Urinary bladder (tissue), 4 donors: ENCODE data around the gene CELA1. TPM values are rescaled to one million over a fixed set of nuclear protein-coding genes. Genes with fewer than 3 reads are reported as not detected.
"Not testable (repeated sequence)": the region's sequence is repeated elsewhere in the genome, so short reads cannot be mapped to it uniquely, and the experiment has no call there.

Experiments
- DNase-seq: peaks from one replicate; pipeline ENCODE4 v3.0.0-alpha.2; 2015; ENCODE audit errors: extremely low spot score
- H3K27ac ChIP-seq: one replicate; pipeline ENCODE4 v1.5.1; 2013; ENCODE audit warnings: low read depth, mild to moderate bottlenecking, moderate library complexity
- H3K36me3 ChIP-seq: one replicate; pipeline ENCODE4 v1.6.1; 2013; ENCODE audit warnings: mild to moderate bottlenecking, moderate library complexity; ENCODE audit not compliant: insufficient read depth
- H3K4me1 ChIP-seq: one replicate; pipeline ENCODE4 v1.6.1; 2013; ENCODE audit warnings: mild to moderate bottlenecking, moderate library complexity; ENCODE audit not compliant: insufficient read depth
- H3K4me3 ChIP-seq: one replicate; pipeline ENCODE4 v1.5.1; 2013; ENCODE audit warnings: low read depth, low read length
- WGBS: extraction: QIAGEN DNeasy Blood & Tissue Kit; methylation state at CpG from one replicate; pipeline ENCODE4 v1.1.7; 2013; 5-methylcytosine and 5-hydroxymethylcytosine counted together
- polyA plus RNA-seq: library from polyadenylated mRNA; stranded (reverse); fragments of 200-250 nt; gene quantifications from one replicate; pipeline ENCODE4 v1.2.3, GENCODE V29; 2013
- total RNA-seq: library from RNA; depleted of rRNA; stranded (reverse); fragments of >200 nt; gene quantifications from one replicate; pipeline ENCODE4 v1.2.3, GENCODE V29; 2014
- donor health status: healthy with polysubstance abuse.
- donor health status: healthy.

Gene CELA1
- total and polyA plus RNA-seq, 2 donors, result not detected

- 78% methylated on average over 7 of the region's 7 CpGs for WGBS
- DNase-seq, result no peak
- Histone ChIP-seq H3K4me1 (no peaks in the 10 kb centered on the region), H3K4me3 (no peak overlapping the region), H3K36me3 (no peaks in the 10 kb centered on the region), H3K27ac (no peak overlapping the region)
Measured at GRCh38 chr12:51345681-51346080, 798 bp downstream of the CELA1 start.

DNA sequence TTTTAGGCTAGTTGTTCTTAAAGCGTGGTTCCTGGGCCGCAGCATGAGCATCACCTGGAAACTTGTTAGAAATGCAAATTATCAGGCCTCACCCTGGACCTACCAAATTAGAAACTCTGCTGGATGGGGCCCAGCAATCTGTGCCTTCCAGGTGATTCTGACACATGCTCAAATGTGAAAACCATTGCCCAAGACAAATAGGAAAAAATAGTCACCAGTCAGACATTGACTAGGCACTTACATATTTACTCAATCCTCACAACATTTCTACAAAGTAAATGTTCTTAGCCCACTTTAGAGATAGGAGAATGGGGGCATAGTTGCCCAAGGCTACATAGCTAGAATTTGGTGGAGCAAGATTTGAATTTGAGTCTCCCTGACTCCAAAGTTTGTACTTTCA is 3.3 kb downstream of the CELA1 start:
- WGBS, result 94% methylated on average over 2 of the region's 2 CpGs
- H3K4me3 ChIP-seq, result no peak overlapping the region
- no peaks in the 10 kb centered on the region for H3K36me3 ChIP-seq
- H3K27ac ChIP-seq, result no peak overlapping the region
- no peak for DNase-seq
- no peaks in the 10 kb centered on the region for H3K4me1 ChIP-seq

DNA sequence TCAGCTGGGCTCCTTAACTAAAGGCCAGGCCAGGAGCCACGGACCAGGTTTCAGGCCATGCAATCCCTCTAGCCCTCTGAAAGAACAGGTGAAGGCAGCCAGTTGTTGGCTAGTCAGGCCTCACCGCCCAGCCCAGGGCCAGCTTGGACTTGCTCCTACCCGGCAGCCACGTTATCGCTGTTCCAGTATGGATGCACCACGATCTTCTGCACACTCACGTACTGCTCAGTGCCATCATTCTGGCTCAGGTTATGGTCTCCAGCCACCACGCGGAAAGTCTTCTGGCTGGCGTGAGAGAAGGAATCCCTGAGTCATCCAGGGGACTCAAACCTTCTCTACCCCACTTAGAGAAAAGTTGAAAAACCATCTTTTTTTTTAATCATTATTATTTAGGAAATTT is 4.1 kb downstream of the CELA1 start:
- Histone ChIP-seq H3K4me3 (no peak overlapping the region), H3K36me3 (no peaks in the 10 kb centered on the region), H3K4me1 (no peaks in the 10 kb centered on the region), H3K27ac (no peak overlapping the region)
- WGBS, result 89% methylated on average over 10 of the region's 10 CpGs
- no peak for DNase-seq

DNA sequence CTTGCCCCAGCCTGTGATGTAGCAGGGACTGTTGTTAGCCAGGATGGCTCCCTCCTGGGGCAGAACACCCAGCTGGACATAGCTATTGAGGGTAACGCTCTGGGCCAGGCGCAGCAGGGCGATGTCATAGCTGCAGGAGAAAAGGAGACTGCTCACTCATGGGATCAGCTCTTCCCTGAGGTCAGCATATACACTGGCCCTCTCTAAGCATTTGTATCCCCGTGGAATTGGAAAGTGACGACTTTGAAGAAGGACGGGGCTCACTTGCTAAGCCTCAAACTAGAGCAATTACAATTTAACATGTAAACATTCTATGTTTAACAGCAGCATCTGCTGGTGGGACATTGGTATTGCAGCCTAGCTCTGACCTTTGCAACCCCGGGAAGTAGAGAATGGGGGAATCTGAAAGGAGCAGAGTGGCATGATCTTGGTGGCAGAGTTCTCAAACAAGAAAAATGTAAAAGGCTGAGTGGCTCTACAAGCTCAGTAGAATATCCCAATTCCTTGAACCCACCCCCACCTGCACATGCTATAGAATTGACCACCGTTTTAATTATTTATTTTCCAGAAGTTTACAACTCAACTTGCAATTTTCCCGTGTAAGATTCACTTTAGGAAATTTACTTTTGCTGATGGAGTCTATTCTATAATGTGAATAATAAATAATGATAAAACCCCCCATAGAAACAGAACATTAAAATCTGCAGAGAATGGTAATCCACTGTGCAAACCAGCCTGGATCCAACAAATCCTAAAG is 5.0 kb downstream of the CELA1 start:
- DNase-seq, result peak; percentile 43
- no peak overlapping the region for H3K27ac ChIP-seq
- H3K4me3 ChIP-seq, result no peak overlapping the region
- 34% methylated on average over 9 of the region's 9 CpGs for WGBS
- H3K4me1 ChIP-seq, result no peaks in the 10 kb centered on the region
- H3K36me3 ChIP-seq, result no peaks in the 10 kb centered on the region

- Histone ChIP-seq H3K4me1 (no peaks in the 10 kb centered on the region), H3K27ac (no peak overlapping the region), H3K36me3 (no peaks in the 10 kb centered on the region), H3K4me3 (no peak overlapping the region)
- no peak for DNase-seq
- 79% methylated on average over 6 of the region's 6 CpGs for WGBS
Measured at GRCh38 chr12:51339750-51340149, 6.7 kb downstream of the CELA1 start.

DNA sequence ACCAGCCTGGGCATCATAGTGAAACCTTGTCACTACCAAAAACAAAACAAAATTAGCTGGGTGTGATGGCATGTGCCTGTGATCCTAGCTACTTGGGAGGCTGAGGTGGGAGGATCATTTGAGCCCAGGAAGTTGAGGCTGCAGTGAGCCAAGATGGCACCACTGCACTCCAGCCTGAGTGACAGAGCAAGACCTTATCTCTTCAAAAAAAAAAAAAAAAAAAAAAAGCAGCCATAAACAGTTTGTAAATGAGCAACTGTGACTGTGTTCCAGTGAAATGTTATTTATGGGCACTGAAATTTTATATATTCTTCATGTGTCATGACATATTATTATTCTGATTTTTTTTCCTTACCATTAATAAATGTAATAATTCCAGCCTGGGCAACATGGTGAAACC is 9.1 kb downstream of the CELA1 start:
- not testable (repeated sequence) for H3K4me1 ChIP-seq, H3K36me3 ChIP-seq, H3K4me3 ChIP-seq, H3K27ac ChIP-seq, DNase-seq

DNA sequence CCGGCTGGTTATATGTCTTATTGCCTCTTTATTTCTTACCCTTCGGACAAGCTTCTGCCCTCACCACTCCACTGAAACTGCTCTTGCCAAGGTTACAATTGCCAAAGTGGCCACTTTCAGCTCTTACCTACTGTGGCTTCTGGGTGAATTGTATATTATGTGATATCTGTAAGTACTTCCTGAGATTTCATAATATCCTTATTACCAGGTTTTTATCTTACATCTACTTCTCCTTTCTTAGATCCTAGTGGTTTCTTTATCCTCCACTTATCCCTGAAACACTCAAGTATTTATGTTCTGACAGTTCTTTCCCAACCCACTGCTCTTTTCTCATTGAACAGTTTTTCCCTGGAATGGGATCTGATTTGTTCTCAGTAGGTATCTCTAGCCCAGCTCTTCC is 10.5 kb downstream of the CELA1 start:
- Histone ChIP-seq H3K27ac (no peak overlapping the region), H3K4me3 (no peak overlapping the region), H3K4me1 (no peaks in the 10 kb centered on the region), H3K36me3 (no peaks in the 10 kb centered on the region)
- DNase-seq, result no peak
- 91% methylated on average over 2 of the region's 2 CpGs for WGBS

DNA sequence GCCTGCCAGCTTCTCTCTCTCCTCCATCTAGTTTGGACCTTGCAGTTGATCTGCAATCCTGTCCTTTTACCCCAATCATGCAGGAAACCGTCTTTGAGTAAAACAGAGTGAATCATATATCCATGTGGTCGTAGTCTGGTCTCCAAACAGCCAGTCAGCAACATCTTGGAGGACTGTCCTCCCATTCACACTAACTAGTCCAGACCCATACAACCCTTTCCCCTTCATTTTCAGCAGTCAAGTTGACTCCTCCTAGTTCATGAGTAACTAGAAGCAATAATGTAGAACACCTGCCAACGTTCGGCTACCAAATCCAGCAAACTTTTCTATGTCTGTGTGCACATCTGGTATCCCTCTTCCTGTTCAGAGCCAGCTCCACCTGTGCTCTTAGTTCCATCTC is 11.7 kb downstream of the CELA1 start:
- H3K36me3 ChIP-seq, result no peaks in the 10 kb centered on the region
- DNase-seq, result no peak
- H3K4me3 ChIP-seq, result no peak overlapping the region
- no peaks in the 10 kb centered on the region for H3K4me1 ChIP-seq
- H3K27ac ChIP-seq, result no peak overlapping the region
- 70% methylated on average over 4 of the region's 4 CpGs for WGBS

- no peak overlapping the region for H3K27ac ChIP-seq
- H3K36me3 ChIP-seq, result no peaks in the 10 kb centered on the region
- DNase-seq, result no peak
- H3K4me3 ChIP-seq, result no peak overlapping the region
- no peaks in the 10 kb centered on the region for H3K4me1 ChIP-seq
- WGBS, result 72% methylated on average over 6 of the region's 6 CpGs
Measured at GRCh38 chr12:51333536-51333935, 12.9 kb downstream of the CELA1 start.

DNA sequence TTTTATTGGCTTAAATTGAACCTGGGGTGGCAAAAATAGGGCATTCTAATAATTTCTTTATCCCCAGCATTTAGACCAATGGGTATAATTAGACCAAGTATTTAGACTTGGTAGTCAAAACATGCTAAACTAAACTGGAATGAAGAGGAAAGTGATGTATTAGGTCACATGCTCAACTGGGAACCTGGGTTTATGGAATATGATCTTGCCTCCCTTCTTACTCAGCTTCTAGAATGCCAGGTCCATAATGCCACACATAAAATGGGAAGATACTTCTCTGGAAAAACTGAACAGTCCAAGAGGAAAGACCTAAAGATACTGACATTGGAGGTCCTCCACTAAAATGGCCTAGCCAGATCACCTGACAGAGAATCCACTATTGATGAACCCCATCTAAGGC is 16.3 kb downstream of the CELA1 start:
- Histone ChIP-seq H3K36me3 (no peaks in the 10 kb centered on the region), H3K27ac (no peak overlapping the region), H3K4me3 (no peak overlapping the region), H3K4me1 (no peaks in the 10 kb centered on the region)
- no peak for DNase-seq

- no peaks in the 10 kb centered on the region for H3K36me3 ChIP-seq
- no peak overlapping the region for H3K4me3 ChIP-seq
- 68% methylated on average over 5 of the region's 5 CpGs for WGBS
- no peaks in the 10 kb centered on the region for H3K4me1 ChIP-seq
- no peak for DNase-seq
- no peak overlapping the region for H3K27ac ChIP-seq
Measured at GRCh38 chr12:51329742-51330141, 16.7 kb downstream of the CELA1 start.

- WGBS, result 86% methylated on average over 4 of the region's 4 CpGs
- H3K4me3 ChIP-seq, result no peak overlapping the region
- H3K27ac ChIP-seq, result no peak overlapping the region
- DNase-seq, result no peak
- H3K36me3 ChIP-seq, result no peaks in the 10 kb centered on the region
- H3K4me1 ChIP-seq, result no peaks in the 10 kb centered on the region
Measured at GRCh38 chr12:51328587-51328986, 17.9 kb downstream of the CELA1 start.

DNA sequence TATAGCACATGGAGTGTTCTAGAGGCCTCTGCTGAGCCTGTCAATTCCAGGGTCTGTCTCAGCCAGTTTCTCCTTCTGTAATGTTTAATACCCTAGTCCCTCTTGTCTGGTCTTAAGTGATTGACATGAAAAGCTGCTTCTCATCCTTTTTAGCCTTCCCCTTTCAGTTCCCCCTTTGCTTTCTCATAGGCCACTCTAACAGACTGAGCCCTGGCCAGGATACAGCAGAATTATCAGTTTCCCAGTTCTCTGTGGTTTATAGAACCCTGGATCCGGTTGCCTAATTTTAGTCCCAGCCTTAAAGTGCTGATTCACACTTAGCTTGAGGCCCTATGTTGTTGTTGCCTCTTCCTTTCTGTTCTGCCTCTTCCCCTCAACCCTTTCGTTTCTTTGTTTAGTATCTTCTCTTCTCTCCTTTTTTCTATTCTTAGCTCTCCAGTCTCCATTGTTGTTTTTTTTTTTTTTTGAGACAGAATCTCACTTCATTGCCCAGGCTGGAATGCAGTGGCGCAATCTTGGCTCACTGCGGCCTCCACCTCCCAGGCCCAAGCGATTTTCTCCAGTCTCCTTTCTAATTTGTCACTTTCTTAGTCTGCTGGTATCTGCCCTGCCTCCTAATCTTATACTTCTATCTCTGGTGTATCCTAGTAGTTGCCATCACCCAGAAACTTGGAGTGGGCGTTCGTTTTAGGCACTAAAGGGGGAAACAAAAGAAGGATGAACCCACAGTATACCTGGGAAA is 19.6 kb downstream of the CELA1 start:
- H3K36me3 ChIP-seq, result no peaks in the 10 kb centered on the region
- no peak overlapping the region for H3K27ac ChIP-seq
- H3K4me1 ChIP-seq, result no peaks in the 10 kb centered on the region
- no peak for DNase-seq
- WGBS, result 63% methylated on average over 7 of the region's 7 CpGs
- H3K4me3 ChIP-seq, result no peak overlapping the region

DNA sequence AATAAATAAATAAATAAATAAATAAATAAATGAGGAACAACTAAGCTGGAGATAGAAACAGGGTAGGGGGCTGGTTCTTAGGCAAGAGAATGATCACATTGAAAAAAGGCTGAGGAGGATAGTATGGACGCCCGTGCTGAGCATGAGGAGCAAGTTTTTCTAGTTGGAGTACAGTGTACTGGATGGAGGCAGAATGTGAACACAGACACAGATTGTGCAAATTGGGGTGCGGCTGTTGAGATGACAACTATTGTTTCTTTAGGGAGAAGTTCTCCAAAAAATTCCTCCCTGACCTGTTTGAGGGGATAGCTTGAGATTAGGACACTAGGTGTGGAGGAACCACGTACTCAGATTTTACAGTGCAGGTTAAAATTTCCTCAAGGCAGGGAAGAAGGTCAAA is 21.5 kb downstream of the CELA1 start:
- WGBS, result 84% methylated on average over 4 of the region's 4 CpGs
- DNase-seq, result no peak
- Histone ChIP-seq H3K36me3 (no peaks in the 10 kb centered on the region), H3K4me1 (no peaks in the 10 kb centered on the region), H3K27ac (no peak overlapping the region), H3K4me3 (no peak overlapping the region)
